GM19455 (cell line): Measurements from ENCODE around the gene ZNF423.
A peak's percentile ranks its signal among the peaks of the same experiment; 100 is the strongest.

ENCODE experiments used
- ATAC-seq: cut with Tn5 transposase; IDR thresholded peaks from one replicate; pipeline ENCODE4 v1.9.1; 2021; ENCODE audit not compliant: unreplicated experiment

The ZNF423 gene

DNA sequence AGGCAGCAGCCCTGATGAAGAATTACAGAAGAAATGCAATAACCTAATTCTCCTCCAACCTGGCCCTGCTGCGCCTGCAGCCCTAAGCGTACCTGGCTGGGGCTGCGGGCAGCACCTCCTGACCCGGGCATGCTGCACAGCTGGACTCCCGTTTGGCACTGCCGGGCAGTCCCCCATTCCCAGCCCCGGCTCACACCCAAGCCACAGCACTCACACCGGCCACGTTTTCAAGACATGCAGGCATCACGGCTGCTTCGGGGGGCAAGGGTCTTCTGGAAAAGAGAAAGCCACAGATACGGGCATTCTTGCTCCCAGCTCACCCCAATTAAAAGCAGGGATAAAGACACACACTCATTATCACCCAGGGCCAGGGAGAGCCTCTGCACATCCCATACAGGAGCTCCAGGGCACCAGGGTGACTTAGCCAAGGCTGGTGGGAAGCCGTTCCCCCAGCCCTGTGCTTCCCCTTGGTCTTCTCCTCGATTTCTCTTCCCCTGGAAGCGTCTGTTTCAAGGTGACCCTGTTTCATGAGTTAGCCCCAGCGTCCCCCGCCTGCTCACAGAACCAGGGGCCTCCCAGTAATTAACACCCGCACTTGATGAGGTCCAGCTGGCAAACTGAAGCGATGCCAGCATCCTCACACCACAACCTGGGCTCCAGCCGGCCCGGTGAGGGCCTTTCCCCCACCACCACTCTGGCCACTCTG lies 265.6 kb downstream of the ZNF423 start:
- ATAC-seq: no peak

DNA sequence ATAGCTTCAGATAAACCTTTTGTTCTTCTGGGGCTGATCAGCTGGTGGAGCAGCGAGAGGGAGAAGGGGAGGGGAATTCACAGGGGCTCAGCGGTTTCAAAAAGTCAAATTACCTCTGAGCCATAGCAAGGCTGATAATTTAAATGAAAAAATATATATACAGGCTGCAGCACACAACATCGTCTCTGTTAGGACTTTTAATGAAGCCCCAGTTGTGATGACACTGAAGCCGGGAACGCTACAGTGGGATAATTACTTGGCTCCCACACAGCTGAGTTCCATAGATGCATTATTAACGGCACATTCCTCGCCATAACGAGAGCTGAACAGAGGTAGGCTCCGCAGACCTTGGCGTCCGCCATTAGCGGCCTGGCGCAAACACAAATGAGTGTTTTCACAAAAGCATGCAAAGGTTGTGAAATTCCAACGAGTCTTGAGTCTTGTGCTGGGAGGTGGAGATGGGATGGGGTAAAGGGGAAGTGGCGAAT lies 266.3 kb downstream of the ZNF423 start:
- ATAC-seq: no peak

DNA sequence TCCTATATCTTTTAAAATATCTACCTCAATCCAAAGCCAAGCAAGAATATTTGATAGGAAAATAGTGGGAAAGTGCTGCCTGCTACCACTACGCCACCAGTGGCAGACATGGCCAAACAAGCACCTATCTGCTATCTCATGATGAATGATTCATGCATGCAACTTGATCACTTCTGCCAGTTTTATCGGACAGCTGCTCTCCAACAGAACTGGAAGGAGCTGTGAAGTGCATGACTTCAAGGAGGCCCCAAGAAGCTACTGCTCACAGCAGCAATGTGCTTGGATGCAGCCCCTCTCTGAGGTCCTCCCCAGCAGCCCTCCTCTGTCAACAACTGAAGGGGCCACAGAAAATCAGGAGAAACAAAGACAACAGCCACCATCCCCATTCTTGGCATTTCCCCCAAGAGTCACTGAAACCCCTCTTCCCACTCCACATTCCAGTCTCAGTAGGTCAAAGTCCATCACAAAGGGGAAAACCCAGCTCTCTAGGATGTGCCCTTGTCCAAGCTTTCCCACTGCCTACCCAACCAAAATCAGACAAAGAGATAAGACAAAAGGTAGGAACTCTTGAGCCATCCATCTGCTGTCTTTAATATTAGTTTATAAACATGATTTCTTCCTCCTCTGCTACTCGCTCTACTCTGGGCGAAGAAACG lies 267.1 kb downstream of the ZNF423 start:
- ATAC-seq: no peak

DNA sequence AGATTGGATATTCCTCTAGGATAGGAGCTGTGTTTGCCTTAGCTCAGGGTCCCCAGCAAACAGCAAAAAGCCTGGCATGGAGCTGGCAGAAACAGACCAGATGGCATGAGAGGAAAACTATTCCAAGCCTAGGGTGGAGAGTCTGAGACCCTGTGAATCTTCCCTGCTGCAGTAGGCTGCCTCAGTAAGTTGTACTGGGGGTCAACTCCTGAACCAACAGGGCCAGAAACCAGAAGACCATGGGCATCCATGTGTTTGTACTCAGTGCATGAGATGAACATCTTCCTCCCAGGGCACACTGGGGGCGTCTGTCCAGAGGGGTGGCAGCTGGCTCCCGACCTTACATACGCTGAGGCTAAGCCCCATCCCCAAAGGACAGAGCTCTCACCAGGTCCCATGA lies 267.9 kb downstream of the ZNF423 start:
- no peak for ATAC-seq

DNA sequence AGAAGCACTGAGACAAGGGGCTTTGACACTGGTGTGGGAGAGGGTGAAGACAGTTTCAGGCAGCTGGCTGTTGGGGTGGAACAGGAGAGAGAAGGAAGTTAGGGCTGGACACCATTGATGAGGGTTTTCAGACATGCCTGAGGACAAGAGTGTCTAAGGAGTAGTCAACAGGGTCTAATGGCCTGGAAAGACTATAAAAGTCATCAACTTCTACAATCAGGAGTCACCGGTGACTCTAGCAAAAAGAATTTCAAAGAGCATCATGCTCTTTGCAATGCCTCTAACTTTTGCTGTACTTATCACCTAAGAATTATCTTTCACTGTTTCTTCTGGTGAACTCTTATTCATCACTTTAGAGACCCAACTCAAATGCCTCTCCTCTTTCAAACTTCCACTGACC lies 268.4 kb downstream of the ZNF423 start:
- no peak for ATAC-seq

DNA sequence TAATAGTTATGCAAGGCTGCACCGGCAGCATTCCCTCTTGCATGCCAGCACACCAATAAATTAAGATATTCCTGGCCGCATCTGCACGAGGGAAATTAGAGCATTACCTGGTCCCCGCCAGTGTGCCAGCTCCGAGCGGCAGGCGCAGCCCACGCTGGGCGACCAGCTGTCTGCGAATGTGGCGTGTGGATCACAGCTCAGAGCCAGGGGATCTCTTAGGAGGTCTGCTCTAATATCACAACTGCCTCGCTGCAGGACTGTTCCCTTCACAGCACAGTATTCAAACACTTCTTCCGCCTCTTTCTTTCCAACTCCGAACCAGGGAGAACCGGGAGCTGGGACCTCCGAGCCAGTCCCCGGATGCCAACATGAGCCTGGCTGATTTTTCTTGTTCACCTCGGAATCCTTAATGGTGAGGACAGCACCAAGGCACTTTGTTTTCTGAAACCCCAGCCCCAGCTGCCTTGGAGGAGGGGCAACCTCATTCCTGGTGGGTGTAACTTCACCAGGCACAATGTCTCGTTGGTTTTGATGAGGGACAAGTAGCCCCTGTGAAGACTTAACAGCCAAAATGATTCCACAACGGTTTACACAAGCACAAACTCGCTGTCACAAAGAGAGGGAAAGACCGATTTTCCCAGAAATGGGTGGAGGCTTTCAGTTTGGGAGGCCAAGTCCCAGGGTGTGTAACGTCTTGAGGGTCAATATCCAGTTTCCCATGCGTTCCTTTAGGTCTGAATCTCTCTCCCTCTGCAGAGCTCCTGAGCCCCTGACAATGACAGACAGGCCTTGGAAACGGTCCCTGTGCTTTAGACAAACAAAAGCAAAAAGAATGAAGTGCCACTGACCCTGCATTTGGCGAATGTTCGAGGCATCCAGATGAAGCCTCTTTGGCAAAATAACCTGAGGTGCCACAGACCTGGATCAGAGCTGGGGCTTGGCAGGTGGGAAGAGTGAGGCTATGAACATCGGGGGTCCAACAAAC lies 269.2 kb downstream of the ZNF423 start:
- ATAC-seq: no peak

DNA sequence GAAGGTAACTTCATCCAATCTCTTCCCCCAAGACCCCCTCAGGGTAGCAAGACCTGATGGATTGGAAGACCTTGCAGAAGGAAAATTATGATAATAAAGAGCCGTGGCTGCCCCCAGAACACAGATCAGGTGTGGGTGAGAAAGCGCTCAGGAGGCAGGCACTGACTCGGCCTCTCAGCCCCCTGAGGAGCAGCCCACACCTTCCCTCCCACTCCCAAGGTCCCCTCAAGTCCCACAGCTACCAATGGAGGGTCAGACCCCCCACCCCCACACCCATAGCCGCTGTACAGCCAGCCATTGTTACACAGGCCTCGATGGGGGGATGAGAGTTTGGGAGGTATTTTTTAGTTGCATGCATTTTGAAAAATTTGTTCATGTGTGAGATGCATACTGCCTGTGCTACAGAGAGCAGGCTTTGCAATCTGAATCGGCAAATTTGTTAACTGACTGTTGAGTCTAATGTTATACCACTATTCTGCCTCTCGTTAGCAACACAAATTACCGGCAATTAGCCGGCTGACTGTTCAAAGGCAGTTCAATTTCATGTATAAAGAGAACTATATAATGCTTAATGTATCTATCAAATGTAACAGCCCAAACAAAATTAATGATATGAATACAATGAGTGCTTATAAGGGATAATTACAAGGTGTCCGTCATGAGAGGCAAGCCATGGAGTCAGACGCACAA lies 270.6 kb downstream of the ZNF423 start:
- ATAC-seq: no peak

DNA sequence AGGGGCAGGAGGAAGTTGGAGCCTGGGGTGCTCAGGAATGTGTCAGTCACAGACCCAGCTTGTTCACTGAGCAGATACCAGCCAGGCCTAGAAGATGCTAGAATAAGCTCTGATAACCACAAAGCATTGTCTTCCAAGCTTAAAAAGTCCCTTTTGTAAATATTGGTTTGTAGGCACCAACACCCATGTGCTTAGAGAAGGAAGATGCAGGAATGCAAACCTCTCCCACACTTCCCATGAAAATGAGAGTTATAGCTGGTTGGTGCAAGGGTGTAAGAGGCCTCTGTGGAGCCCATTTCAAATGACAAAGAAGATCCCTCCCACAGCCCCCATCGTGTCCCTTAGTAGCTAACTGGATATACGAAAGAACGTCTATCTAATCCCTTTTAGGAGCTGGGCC lies 272.0 kb downstream of the ZNF423 start:
- no peak for ATAC-seq

DNA sequence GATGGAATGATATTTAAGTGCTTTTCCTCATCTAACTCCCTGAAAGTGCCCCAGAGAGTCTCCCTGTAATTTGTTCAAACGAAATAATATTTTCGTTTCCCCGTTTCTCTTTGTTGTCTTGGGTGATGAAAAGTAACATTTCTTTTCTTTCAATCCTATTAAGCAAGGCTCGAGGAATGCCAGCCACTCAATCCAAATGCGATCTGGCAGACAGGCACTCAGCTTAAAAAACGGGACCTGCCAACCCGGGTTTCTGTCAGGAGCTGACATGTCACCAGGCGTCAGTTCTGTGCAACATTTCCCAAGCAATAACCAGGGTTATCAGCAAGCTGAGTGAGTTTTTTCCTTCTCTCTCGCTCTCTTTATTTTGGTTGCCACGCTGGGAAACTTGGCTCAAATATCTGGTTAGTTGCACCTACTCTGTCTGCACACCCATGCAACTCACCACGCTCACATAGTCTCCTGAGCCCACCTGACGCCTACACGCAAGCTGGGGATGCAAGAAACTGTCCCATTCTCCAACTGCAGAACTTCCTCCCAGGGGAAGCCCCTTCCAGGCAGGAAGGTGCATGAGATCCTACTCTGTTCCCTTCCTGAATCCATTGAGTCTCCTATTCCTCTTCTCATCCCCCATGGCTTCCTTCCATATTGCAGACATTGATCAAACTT lies 274.1 kb downstream of the ZNF423 start:
- ATAC-seq: no peak

DNA sequence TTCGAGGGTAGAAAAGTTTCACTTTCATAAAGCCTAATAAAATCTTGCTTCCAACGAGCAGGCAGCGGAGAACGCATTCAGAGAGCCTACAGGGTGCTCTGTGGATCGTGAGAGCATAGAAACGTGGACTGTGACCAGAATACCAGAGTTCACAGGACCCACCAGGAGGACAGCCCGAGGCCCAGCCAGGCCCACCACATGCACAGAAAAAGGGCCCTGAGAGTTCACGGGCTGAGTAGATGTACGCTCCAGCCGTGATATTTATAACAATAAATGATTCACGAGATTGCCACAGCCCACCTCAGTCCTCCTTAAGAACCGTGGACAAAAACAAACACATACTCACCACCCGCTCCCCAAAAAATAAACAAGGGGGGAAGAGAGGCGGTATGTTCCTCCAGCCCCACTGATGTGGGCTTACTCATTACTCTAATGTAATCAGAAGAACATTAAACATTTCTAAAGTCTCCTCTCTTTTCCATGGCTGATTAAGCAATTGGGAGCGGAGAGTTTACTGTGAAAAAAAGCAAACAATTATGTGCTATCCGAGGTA lies 275.1 kb downstream of the ZNF423 start:
- ATAC-seq: no peak

DNA sequence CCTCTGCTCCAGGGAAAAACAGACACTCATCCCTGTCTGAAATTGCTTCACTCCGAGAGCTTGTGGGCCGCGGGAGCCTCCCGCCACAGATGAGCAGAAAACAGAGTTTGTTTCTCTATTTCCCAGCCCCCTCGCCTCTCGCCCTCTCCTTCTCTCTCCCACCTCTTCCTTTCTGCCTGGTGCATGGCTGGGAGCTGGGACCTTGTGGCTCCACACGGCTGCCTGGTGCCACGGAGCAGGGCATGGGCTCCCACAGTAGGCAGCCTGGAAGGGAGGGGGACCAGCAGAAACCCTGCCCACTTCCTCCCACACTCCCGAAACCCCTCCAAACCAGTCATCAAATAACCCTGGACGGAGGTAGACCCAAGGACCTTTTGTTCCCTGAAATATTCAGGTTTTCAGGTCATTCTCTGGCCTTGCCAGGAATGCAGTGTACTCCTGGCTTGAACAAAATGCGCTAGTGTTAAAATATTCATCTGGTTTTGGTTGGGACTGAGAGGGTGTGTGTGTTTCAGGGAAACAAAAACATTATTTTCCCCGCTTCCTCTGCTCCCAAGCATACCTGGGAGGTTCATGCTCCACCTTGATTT lies 277.4 kb downstream of the ZNF423 start:
- no peak for ATAC-seq

DNA sequence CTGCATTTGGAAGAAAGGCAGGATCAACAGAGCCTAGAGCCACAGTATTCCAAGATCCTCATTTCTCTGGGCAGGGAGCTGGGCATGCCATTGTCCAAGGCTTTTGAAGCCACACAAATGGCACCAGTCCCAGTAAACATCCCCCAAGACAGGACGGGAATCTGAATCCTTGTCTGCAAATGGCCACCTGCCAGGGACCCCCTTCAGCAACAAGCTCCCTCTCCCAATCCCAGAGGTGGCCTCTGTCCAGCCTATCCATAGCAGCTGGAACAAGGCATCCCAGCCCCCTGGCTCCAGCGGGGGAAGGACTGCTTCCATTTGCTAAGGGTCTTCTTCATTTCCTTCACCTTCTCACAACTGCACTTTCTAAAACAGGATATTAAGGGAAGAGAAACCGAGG lies 277.9 kb downstream of the ZNF423 start:
- ATAC-seq: no peak

DNA sequence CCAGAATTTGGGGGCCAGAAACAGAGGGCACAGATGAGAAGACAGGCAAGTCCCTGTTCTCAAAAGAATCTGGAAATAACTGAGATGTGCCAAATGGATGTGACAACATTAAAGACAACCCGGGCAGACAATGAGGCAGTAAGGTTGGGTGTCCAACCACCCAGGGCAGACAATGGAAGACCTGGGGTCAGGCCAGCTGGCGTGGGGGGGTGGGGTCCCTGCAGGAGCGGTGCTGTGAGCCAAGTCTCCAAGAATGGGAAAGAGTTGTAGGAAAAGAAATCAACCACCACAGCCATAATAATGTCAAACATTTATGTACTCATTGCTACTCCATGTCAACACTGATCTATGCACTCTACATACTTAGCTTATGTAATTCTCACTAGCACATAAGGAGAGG lies 279.0 kb downstream of the ZNF423 start:
- no peak for ATAC-seq

DNA sequence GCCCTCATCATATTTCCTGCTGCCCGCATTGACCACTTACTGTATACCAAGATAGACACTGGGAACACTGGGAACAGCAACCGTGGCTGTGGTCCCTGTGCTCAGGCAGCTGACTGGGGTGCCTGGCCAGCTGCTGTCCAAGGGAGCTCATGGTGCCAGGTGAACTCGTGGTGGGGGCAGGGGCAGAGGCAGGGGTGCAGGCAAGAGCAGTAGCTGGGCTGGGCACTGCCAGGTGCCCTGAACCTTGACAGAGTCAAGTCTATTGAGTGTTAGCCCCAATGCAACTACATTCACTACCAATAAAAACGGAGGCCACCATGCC lies 279.8 kb downstream of the ZNF423 start:
- no peak for ATAC-seq

DNA sequence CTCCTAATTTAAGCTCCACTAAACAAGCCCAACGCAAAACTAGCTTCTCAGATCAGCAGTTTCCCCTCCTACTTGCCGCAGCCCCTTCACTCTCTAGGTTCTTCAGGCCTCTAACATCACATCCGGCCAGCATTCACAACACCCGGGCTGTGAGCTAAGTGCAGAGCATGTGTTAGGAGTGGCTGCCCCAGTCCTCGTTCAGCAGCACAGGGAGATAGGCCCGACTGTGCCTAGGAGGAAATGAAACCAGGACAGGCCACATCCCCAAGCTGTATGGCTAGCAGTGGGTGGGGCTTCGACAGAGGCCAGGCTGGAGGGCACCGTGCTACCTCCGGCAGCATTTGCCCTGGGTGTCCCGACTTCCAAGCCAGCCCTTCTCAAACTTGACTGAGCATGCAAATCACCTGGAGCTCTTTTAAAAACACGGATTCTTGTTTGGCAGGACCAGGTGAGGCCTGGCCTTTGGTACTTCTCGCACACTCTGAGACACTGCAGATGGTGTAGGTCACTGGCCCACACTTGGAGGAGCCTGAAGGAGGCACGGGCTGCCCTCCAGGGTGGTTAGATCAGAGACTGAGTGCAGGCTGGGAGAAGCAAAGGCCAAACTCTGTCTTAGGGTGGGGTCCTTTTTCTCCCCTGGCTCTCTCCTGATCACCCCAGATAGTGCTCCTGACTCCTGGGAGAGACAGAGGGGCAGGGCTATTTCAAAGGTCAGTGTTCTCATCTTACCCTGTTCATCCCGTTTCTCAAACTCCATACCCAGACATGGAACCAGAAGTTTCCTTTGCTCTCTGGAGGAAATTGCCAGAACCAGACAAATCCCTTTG lies 280.4 kb downstream of the ZNF423 start:
- ATAC-seq: peak; percentile 100

DNA sequence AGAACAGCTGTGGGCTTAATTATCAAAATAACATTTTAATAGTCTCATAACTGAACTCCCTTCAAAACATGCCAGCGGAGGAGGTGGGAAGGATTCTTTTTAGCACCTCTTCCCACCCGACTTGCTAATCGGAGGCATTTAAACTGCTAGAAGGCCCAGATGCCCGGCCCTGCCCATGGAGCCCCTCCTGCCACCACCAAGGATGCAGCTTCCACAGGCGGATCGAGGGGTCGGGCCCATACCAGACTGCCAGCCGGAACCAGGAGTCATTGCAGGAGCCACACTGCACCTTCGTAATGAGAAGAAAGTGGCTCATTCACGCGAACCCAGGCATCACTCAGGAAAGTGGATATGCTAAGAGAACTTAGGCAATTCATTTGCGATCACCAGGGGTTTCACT lies 281.1 kb downstream of the ZNF423 start:
- ATAC-seq: no peak

DNA sequence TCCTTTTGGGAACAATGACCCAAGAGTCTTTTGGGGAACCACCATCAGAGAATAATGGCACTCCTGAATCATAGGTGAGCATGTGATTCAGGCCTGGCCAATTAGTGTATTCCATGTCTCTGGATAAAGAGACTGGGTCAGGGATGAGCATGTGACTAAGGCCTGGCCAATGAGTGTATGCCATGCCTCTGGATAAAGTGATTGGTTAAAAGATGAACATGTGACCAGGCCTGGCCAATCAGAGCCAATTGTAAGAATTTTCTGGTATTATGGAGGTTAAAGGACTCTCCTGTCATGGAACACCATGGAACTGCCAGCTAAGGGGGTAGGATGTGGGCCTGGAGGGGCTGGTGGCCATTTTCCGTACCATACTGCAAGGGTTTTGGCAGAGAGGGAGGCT lies 288.0 kb downstream of the ZNF423 start:
- ATAC-seq: no peak

DNA sequence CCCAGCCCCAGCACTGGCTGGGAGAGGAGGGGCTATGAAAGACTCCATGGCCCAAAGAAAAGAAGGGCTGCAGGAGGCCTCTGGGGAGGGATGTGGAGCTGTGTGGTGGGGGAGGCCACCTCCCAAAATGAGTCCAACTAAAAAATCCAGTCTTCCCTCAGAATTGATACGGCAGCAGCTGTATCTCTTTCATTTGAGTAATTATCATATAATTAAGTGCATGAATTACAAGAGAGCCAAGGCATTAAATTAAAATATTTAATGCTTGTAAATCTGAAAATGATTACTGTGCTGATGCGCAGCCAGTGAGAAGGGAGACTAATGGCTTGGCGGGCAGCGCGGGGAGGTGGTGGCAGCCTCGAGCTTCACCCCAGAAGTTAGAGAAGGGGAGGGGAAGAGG lies 289.5 kb downstream of the ZNF423 start:
- no peak for ATAC-seq
